ENCODE data around the gene SERTAD3. TPM values are rescaled to one million over a fixed set of nuclear protein-coding genes. Genes with fewer than 3 reads are reported as not detected.

Gene SERTAD3
- total RNA-seq, 1 experiment from 2014 or later = 26.3 TPM

- no peaks in the 10 kb centered on the region for H3K9me3 ChIP-seq (ENCODE audit: low read depth, low read length, poor library complexity, severe bottlenecking)
- H3K4me3 ChIP-seq (ENCODE audit: low read depth, low read length, poor library complexity, severe bottlenecking) = no peak overlapping the region
- H3K36me3 ChIP-seq (ENCODE audit: insufficient read depth, low read length, poor library complexity, severe bottlenecking) = peaks cover 10% of the 10 kb centered on the region
- TF ChIP-seq EZH2 (IDR thresholded peaks at IDR 0.05; ENCODE audit: borderline replicate concordance, low read depth, low read length, poor library complexity, severe bottlenecking) (no peak), CTCF (conservative IDR thresholded peaks at IDR 0.05; ENCODE audit: low read depth, low read length) (no peak)
- POLR2A ChIA-PET (ENCODE audit: low non-redundant PET) = no interaction called here
- CTCF ChIA-PET = interaction anchor here (1.9 kb wide), 1 partner anchor 14 kb away, joined by 14 read pairs; no protein-coding TSS in a partner anchor
- BruUV-seq (replicated peaks) = no TSS peak
- no peak for DNase-seq (ENCODE audit: low spot score)
- H3K27ac ChIP-seq (ENCODE audit: low read depth, low read length, poor library complexity, severe bottlenecking) = peak overlapping the region; percentile 90
- no peaks in the 10 kb centered on the region for H3K27me3 ChIP-seq (replicated peaks; ENCODE audit: insufficient read depth, low read depth, low read length, poor library complexity)
- intact Hi-C loops (cut with micrococcal nuclease; ENCODE audit: unreplicated experiment) = no loop called here
- H3K4me1 ChIP-seq (ENCODE audit: insufficient read depth, low read length, poor library complexity, severe bottlenecking) = peaks cover 6% of the 10 kb centered on the region
Measured at GRCh38 chr19:40421993-40422747, 22.0 kb downstream of the SERTAD3 start.

GRCh38 chr19:40420766-40421765 is 23.1 kb downstream of the SERTAD3 start:
- intact Hi-C loops (cut with micrococcal nuclease; ENCODE audit: unreplicated experiment) = no loop called here
- TF ChIP-seq EZH2 (IDR thresholded peaks at IDR 0.05; ENCODE audit: borderline replicate concordance, low read depth, low read length, poor library complexity, severe bottlenecking) = no peak
- peak; percentile 97 for TF ChIP-seq CTCF (conservative IDR thresholded peaks at IDR 0.05; ENCODE audit: low read depth, low read length)
- ChIA-PET CTCF (interaction anchor here (0.5 to 1.9 kb wide), 8 partner anchors 13 to 183 kb away, joined by 4 to 14 read pairs (median 6); partner anchors contain the start of gene BLVRB), POLR2A (ENCODE audit: low non-redundant PET) (interaction anchor here (0.6 to 0.7 kb wide), 2 partner anchors 91 to 181 kb away, joined by 4 to 5 read pairs; no protein-coding TSS in a partner anchor)
- peak overlapping the region; percentile 90 for H3K27ac ChIP-seq (ENCODE audit: low read depth, low read length, poor library complexity, severe bottlenecking)
- BruUV-seq (replicated peaks) = no TSS peak
- H3K4me3 ChIP-seq (ENCODE audit: low read depth, low read length, poor library complexity, severe bottlenecking) = peak overlapping the region; percentile 57
- H3K27me3 ChIP-seq (replicated peaks; ENCODE audit: insufficient read depth, low read depth, low read length, poor library complexity) = no peaks in the 10 kb centered on the region
- peaks cover 10% of the 10 kb centered on the region for H3K36me3 ChIP-seq (ENCODE audit: insufficient read depth, low read length, poor library complexity, severe bottlenecking)
- peaks cover 6% of the 10 kb centered on the region for H3K4me1 ChIP-seq (ENCODE audit: insufficient read depth, low read length, poor library complexity, severe bottlenecking)
- DNase-seq (ENCODE audit: low spot score) = peak; percentile 81
- no peaks in the 10 kb centered on the region for H3K9me3 ChIP-seq (ENCODE audit: low read depth, low read length, poor library complexity, severe bottlenecking)

GRCh38 chr19:40420451-40420765 is 23.7 kb downstream of the SERTAD3 start:
- H3K36me3 ChIP-seq (ENCODE audit: insufficient read depth, low read length, poor library complexity, severe bottlenecking) = peaks cover 10% of the 10 kb centered on the region
- no peaks in the 10 kb centered on the region for H3K27me3 ChIP-seq (replicated peaks; ENCODE audit: insufficient read depth, low read depth, low read length, poor library complexity)
- peak overlapping the region; percentile 90 for H3K27ac ChIP-seq (ENCODE audit: low read depth, low read length, poor library complexity, severe bottlenecking)
- intact Hi-C loops (cut with micrococcal nuclease; ENCODE audit: unreplicated experiment) = no loop called here
- H3K9me3 ChIP-seq (ENCODE audit: low read depth, low read length, poor library complexity, severe bottlenecking) = no peaks in the 10 kb centered on the region
- TF ChIP-seq EZH2 (IDR thresholded peaks at IDR 0.05; ENCODE audit: borderline replicate concordance, low read depth, low read length, poor library complexity, severe bottlenecking) (no peak), CTCF (conservative IDR thresholded peaks at IDR 0.05; ENCODE audit: low read depth, low read length) (no peak)
- CTCF ChIA-PET = interaction anchor here (0.6 to 1.9 kb wide), 9 partner anchors 13 to 184 kb away, joined by 4 to 14 read pairs (median 6); partner anchors contain the start of gene BLVRB
- peaks cover 6% of the 10 kb centered on the region for H3K4me1 ChIP-seq (ENCODE audit: insufficient read depth, low read length, poor library complexity, severe bottlenecking)
- H3K4me3 ChIP-seq (ENCODE audit: low read depth, low read length, poor library complexity, severe bottlenecking) = peak overlapping the region; percentile 57
- DNase-seq (ENCODE audit: low spot score) = no peak
- BruUV-seq (replicated peaks) = no TSS peak
- POLR2A ChIA-PET (ENCODE audit: low non-redundant PET) = interaction anchor here (0.6 to 0.7 kb wide), 2 partner anchors 92 to 182 kb away, joined by 4 to 5 read pairs; no protein-coding TSS in a partner anchor

Measured in A673 (cell line).